ENCODE data around the gene SSBP3. TPM values are rescaled to one million over a fixed set of nuclear protein-coding genes. Genes with fewer than 3 reads are reported as not detected.
A peak's percentile ranks its signal among the peaks of the same experiment; 100 is the strongest.

SSBP3 gene
- total and polyA plus RNA-seq, 9 of the 15 experiments (the other 6 are each of a cell fraction or from before 2014, with no cell fraction given): 8.7 to 108 (median 33.8) TPM

- ATAC-seq: no peak
- in situ Hi-C loops (cut with MboI) (no loop called here), intact Hi-C loops (cut with micrococcal nuclease) (no loop called here)
- H4K20me1 ChIP-seq (replicated peaks; ENCODE audit: control insufficient read depth, insufficient read depth, low read length): no peaks in the 10 kb centered on the region
- H3K27ac ChIP-seq (ENCODE audit: extremely low read depth, low read depth, low read length): no peak overlapping the region
- TF ChIP-seq NR3C1 (CRISPR knock-in tag; IDR thresholded peaks at IDR 0.05): no peak
- no peak for TF ChIP-seq ZNF561 (CRISPR knock-in tag; conservative IDR thresholded peaks at IDR 0.05)
- TF ChIP-seq ZFP36 (IDR thresholded peaks at IDR 0.05; ENCODE audit: low read depth, low read length, partially characterized antibody): peak; percentile 14
- TF ChIP-seq POU5F1 (IDR thresholded peaks at IDR 0.05; ENCODE audit: borderline replicate concordance, low read depth, low read length, partially characterized antibody): no peak
- no peak for TF ChIP-seq ZNF395 (CRISPR knock-in tag; IDR thresholded peaks at IDR 0.05)
- 71% methylated on average over 1 of the region's 1 CpG for WGBS (ENCODE audit: insufficient coverage, low coverage, missing lambda C conversion rate)
- H3K9me3 ChIP-seq (replicated peaks; ENCODE audit: control insufficient read depth, insufficient read depth, low read depth, low read length): no peaks in the 10 kb centered on the region; the same call in 1 of the 2 replicates
- no peaks in the 10 kb centered on the region for H3K27me3 ChIP-seq (ENCODE audit: control insufficient read depth in 2 of 2, insufficient read depth in 2 of 2, low read length in 2 of 2)
- H3K4me3 ChIP-seq: no peak overlapping the region
- H3K4me1 ChIP-seq (replicated peaks in 1 of 2; ENCODE audit: control insufficient read depth in 2 of 2, insufficient read depth in 2 of 2, low read length in 2 of 2): no peaks in the 10 kb centered on the region
- H3K9ac ChIP-seq (ENCODE audit: insufficient read depth in 1 of 2, low read depth in 2 of 2, low read length in 2 of 2): no peak overlapping the region
- no peak overlapping the region for H3K4me2 ChIP-seq (ENCODE audit: insufficient read depth, low read length)
- FAIRE-seq: no peak
- H3K36me3 ChIP-seq (ENCODE audit: control insufficient read depth, insufficient read depth, low read length): peaks cover 49% of the 10 kb centered on the region
- no peaks in the 10 kb centered on the region for H3K9me1 ChIP-seq (ENCODE audit: control insufficient read depth, insufficient read depth, low read length)
- no TSS peak for BruUV-seq (replicated peaks)
- H2AFZ ChIP-seq (ENCODE audit: low read depth, low read length): no peak overlapping the region
- ChIA-PET CTCF (ENCODE audit: low intra/inter-chr PET ratio) (interaction anchor here (1.1 kb wide), 1 partner anchor 298 kb away, joined by 6 read pairs; no protein-coding TSS in a partner anchor), POLR2A (interaction anchor here (1.2 kb wide), 1 partner anchor 9 kb away, joined by 4 read pairs; the partner anchor contains the start of genes CYB5RL and MRPL37)
- DNase-seq (ENCODE audit: extremely low read depth in 1 of 4, low spot score in 3 of 4): no peak
- H3K79me2 ChIP-seq (ENCODE audit: control insufficient read depth, insufficient read depth, low read length): no peaks in the 10 kb centered on the region
Measured at GRCh38 chr1:54191525-54191924, 214.7 kb downstream of the SSBP3 start.
